ENCODE measurements around the gene ATXN10.

Gene ATXN10

GRCh38 chr22:45878901-45879551 lies 207.4 kb downstream of the ATXN10 start:
- no peak overlapping the region for H3K9ac ChIP-seq (ENCODE audit: low read length)
- no peak for DNase-seq
- 65% methylated on average over 16 of the region's 16 CpGs for WGBS
- H3K4me1 ChIP-seq (ENCODE audit: control insufficient read depth, insufficient read depth, low read depth, low read length): peaks cover 7% of the 10 kb centered on the region
- H2BK12ac ChIP-seq (ENCODE audit: low read length in 2 of 2): no peak overlapping the region
- peaks cover 0 to 5% of the 10 kb centered on the region in 2 experiments for H3K36me3 ChIP-seq (ENCODE audit: control insufficient read depth in 1 of 2, insufficient read depth in 2 of 2, low read depth in 1 of 2, low read length in 2 of 2)
- no peak overlapping the region for H3K23ac ChIP-seq (ENCODE audit: low read length in 2 of 2)
- no peak overlapping the region for H3K18ac ChIP-seq (ENCODE audit: low read depth in 1 of 2, low read length in 2 of 2)
- peaks cover 4% of the 10 kb centered on the region for H3K9me3 ChIP-seq (ENCODE audit: control insufficient read depth, low read length)
- no peak overlapping the region for H3K4me2 ChIP-seq (ENCODE audit: low read length, poor library complexity, severe bottlenecking)
- H4K91ac ChIP-seq (ENCODE audit: low read length): no peak overlapping the region
- no peak overlapping the region for H3K4me3 ChIP-seq (ENCODE audit: insufficient read depth in 1 of 2, low read depth in 1 of 2, low read length in 2 of 2)
- peaks cover 52 to 93% of the 10 kb centered on the region in 2 experiments for H3K27me3 ChIP-seq (ENCODE audit: control insufficient read depth in 1 of 2, insufficient read depth in 1 of 2, low read length in 2 of 2)
- H3K79me1 ChIP-seq (replicated peaks; ENCODE audit: low read length, poor library complexity, severe bottlenecking): no peaks in the 10 kb centered on the region
- no peak overlapping the region for H2BK5ac ChIP-seq (ENCODE audit: low read depth, low read length, poor library complexity, severe bottlenecking)
- H2BK15ac ChIP-seq (ENCODE audit: low read depth, poor library complexity, severe bottlenecking): no peak overlapping the region
- no peak overlapping the region for H3K27ac ChIP-seq (ENCODE audit: low read length, poor library complexity, severe bottlenecking)
- no peak overlapping the region for H3K4ac ChIP-seq (ENCODE audit: low read depth in 1 of 2, low read length in 2 of 2)
- no peak overlapping the region for H2AK5ac ChIP-seq (ENCODE audit: low read length, severe bottlenecking)
- no peak overlapping the region for H3K14ac ChIP-seq (ENCODE audit: low read length in 2 of 2)
- no peak overlapping the region for H2AFZ ChIP-seq (ENCODE audit: low read depth, low read length)
- H2BK120ac ChIP-seq (ENCODE audit: low read depth, low read length): no peak overlapping the region
- no peak overlapping the region for H4K8ac ChIP-seq (ENCODE audit: low read length)

GRCh38 chr22:45879552-45879949 lies 207.9 kb downstream of the ATXN10 start:
- no peak overlapping the region for H3K9ac ChIP-seq (ENCODE audit: low read length)
- H4K91ac ChIP-seq (ENCODE audit: low read length): no peak overlapping the region
- no peak for DNase-seq
- no peak overlapping the region for H3K14ac ChIP-seq (ENCODE audit: low read length in 2 of 2)
- H3K27ac ChIP-seq (ENCODE audit: low read length, poor library complexity, severe bottlenecking): no peak overlapping the region
- H3K4ac ChIP-seq (ENCODE audit: low read depth in 1 of 2, low read length in 2 of 2): no peak overlapping the region
- H3K9me3 ChIP-seq (ENCODE audit: control insufficient read depth, low read length): no peaks in the 10 kb centered on the region
- no peak overlapping the region for H2AFZ ChIP-seq (ENCODE audit: low read depth, low read length)
- no peak overlapping the region for H3K23ac ChIP-seq (ENCODE audit: low read length in 2 of 2)
- no peak overlapping the region for H2BK12ac ChIP-seq (ENCODE audit: low read length in 2 of 2)
- peaks cover 52 to 91% of the 10 kb centered on the region in 2 experiments for H3K27me3 ChIP-seq (ENCODE audit: control insufficient read depth in 1 of 2, insufficient read depth in 1 of 2, low read length in 2 of 2)
- no peaks in the 10 kb centered on the region for H3K79me1 ChIP-seq (replicated peaks; ENCODE audit: low read length, poor library complexity, severe bottlenecking)
- H2AK5ac ChIP-seq (ENCODE audit: low read length, severe bottlenecking): no peak overlapping the region
- H3K4me3 ChIP-seq (ENCODE audit: insufficient read depth in 1 of 2, low read depth in 1 of 2, low read length in 2 of 2): no peak overlapping the region
- peaks cover 0 to 5% of the 10 kb centered on the region in 2 experiments for H3K36me3 ChIP-seq (ENCODE audit: control insufficient read depth in 1 of 2, insufficient read depth in 2 of 2, low read depth in 1 of 2, low read length in 2 of 2)
- 93% methylated on average over 6 of the region's 6 CpGs for WGBS
- H2BK15ac ChIP-seq (ENCODE audit: low read depth, poor library complexity, severe bottlenecking): no peak overlapping the region
- H3K4me1 ChIP-seq (ENCODE audit: control insufficient read depth, insufficient read depth, low read depth, low read length): peaks cover 7% of the 10 kb centered on the region
- no peak overlapping the region for H3K18ac ChIP-seq (ENCODE audit: low read depth in 1 of 2, low read length in 2 of 2)
- no peak overlapping the region for H4K8ac ChIP-seq (ENCODE audit: low read length)
- H2BK5ac ChIP-seq (ENCODE audit: low read depth, low read length, poor library complexity, severe bottlenecking): no peak overlapping the region
- no peak overlapping the region for H2BK120ac ChIP-seq (ENCODE audit: low read depth, low read length)
- H3K4me2 ChIP-seq (ENCODE audit: low read length, poor library complexity, severe bottlenecking): no peak overlapping the region

GRCh38 chr22:45880091-45880715 lies 208.6 kb downstream of the ATXN10 start:
- Histone ChIP-seq H3K9me3 (ENCODE audit: control insufficient read depth, low read length) (no peaks in the 10 kb centered on the region), H3K18ac (ENCODE audit: low read depth in 1 of 2, low read length in 2 of 2) (no peak overlapping the region), H2BK12ac (ENCODE audit: low read length in 2 of 2) (no peak overlapping the region), H2BK15ac (ENCODE audit: low read depth, poor library complexity, severe bottlenecking) (no peak overlapping the region), H3K9ac (ENCODE audit: low read length) (no peak overlapping the region), H3K4ac (ENCODE audit: low read depth in 1 of 2, low read length in 2 of 2) (no peak overlapping the region), H3K36me3 (ENCODE audit: control insufficient read depth in 1 of 2, insufficient read depth in 2 of 2, low read depth in 1 of 2, low read length in 2 of 2) (peaks cover 0 to 5% of the 10 kb centered on the region in 2 experiments), H3K4me1 (ENCODE audit: control insufficient read depth, insufficient read depth, low read depth, low read length) (peaks cover 7% of the 10 kb centered on the region), H3K23ac (ENCODE audit: low read length in 2 of 2) (no peak overlapping the region), H2AFZ (ENCODE audit: low read depth, low read length) (no peak overlapping the region), H2AK5ac (ENCODE audit: low read length, severe bottlenecking) (no peak overlapping the region), H4K8ac (ENCODE audit: low read length) (no peak overlapping the region), H2BK120ac (ENCODE audit: low read depth, low read length) (no peak overlapping the region), H2BK5ac (ENCODE audit: low read depth, low read length, poor library complexity, severe bottlenecking) (no peak overlapping the region), H3K27ac (ENCODE audit: low read length, poor library complexity, severe bottlenecking) (no peak overlapping the region), H3K4me2 (ENCODE audit: low read length, poor library complexity, severe bottlenecking) (no peak overlapping the region), H4K91ac (ENCODE audit: low read length) (no peak overlapping the region), H3K4me3 (ENCODE audit: insufficient read depth in 1 of 2, low read depth in 1 of 2, low read length in 2 of 2) (peak overlapping the region in 1 of 2 experiments; percentile 47), H3K27me3 (ENCODE audit: control insufficient read depth in 1 of 2, insufficient read depth in 1 of 2, low read length in 2 of 2) (peaks cover 52 to 93% of the 10 kb centered on the region in 2 experiments), H3K14ac (ENCODE audit: low read length in 2 of 2) (no peak overlapping the region), H3K79me1 (replicated peaks; ENCODE audit: low read length, poor library complexity, severe bottlenecking) (no peaks in the 10 kb centered on the region)
- 81% methylated on average over 22 of the region's 22 CpGs for WGBS
- no peak for DNase-seq

DNA sequence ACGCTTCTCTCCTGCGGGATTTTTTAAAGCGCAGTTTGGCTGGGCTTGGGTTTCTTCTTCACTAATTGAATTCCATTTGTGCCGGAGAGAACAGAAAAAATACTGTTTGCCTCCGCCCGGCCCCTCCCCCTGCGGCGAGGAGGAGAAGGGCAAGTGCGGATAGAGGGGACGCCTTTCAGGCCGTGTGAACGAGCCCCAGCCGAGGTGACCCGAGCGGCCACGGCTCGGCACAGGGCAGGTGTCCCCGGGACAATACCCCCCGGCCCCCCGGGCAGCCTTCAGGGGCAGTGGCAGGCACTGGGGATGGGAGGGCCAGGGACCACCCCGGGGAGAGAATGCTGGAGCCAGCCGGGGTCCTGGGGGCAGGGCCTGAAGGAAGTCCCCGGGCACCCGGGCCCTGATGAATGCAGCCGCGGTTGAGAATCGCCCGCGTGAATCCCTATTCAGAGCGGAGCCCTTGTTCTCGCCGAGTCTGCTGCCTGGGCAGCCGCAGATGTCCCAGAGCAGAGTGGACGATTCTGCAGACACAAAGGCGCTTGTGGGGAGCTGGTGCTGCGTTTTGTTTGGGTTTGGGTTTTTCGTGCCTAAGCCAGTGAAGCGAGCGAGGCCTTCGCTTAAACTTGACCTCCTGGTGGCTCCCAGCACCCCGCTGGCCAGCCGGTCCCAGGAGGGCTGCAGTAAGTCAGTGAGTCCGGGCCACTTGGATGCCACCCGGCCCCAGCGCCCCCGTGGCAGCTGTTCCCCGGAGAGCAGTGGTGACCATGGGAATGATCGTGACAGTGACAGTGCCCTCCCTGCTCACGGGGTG lies 209.3 kb downstream of the ATXN10 start:
- peaks cover 0 to 5% of the 10 kb centered on the region in 2 experiments for H3K36me3 ChIP-seq (ENCODE audit: control insufficient read depth in 1 of 2, insufficient read depth in 2 of 2, low read depth in 1 of 2, low read length in 2 of 2)
- 56% methylated on average over 48 of the region's 49 CpGs for WGBS

More for the DNA sequence above, 209.3 kb downstream of the ATXN10 start:
- Histone ChIP-seq H4K91ac (ENCODE audit: low read length) (no peak overlapping the region), H3K27ac (ENCODE audit: low read length, poor library complexity, severe bottlenecking) (no peak overlapping the region), H3K9ac (ENCODE audit: low read length) (no peak overlapping the region), H3K4ac (ENCODE audit: low read depth in 1 of 2, low read length in 2 of 2) (no peak overlapping the region), H3K18ac (ENCODE audit: low read depth in 1 of 2, low read length in 2 of 2) (no peak overlapping the region), H2BK12ac (ENCODE audit: low read length in 2 of 2) (no peak overlapping the region), H2AFZ (ENCODE audit: low read depth, low read length) (no peak overlapping the region), H4K8ac (ENCODE audit: low read length) (no peak overlapping the region), H3K9me3 (ENCODE audit: control insufficient read depth, low read length) (no peaks in the 10 kb centered on the region), H3K27me3 (ENCODE audit: control insufficient read depth in 1 of 2, insufficient read depth in 1 of 2, low read length in 2 of 2) (peaks cover 52 to 90% of the 10 kb centered on the region in 2 experiments), H3K79me1 (replicated peaks; ENCODE audit: low read length, poor library complexity, severe bottlenecking) (no peaks in the 10 kb centered on the region), H2BK5ac (ENCODE audit: low read depth, low read length, poor library complexity, severe bottlenecking) (no peak overlapping the region), H2AK5ac (ENCODE audit: low read length, severe bottlenecking) (no peak overlapping the region), H3K23ac (ENCODE audit: low read length in 2 of 2) (no peak overlapping the region), H3K4me1 (ENCODE audit: control insufficient read depth, insufficient read depth, low read depth, low read length) (peaks cover 7% of the 10 kb centered on the region), H3K4me3 (ENCODE audit: insufficient read depth in 1 of 2, low read depth in 1 of 2, low read length in 2 of 2) (peak overlapping the region in 1 of 2 experiments; percentile 47), H3K14ac (ENCODE audit: low read length in 2 of 2) (no peak overlapping the region), H2BK15ac (ENCODE audit: low read depth, poor library complexity, severe bottlenecking) (no peak overlapping the region), H2BK120ac (ENCODE audit: low read depth, low read length) (no peak overlapping the region), H3K4me2 (ENCODE audit: low read length, poor library complexity, severe bottlenecking) (no peak overlapping the region)
- DNase-seq: no peak
